ENCODE data around the gene MTR.
A peak's percentile ranks its signal among the peaks of the same experiment; 100 is the strongest.
"Not testable (repeated sequence)": the region's sequence is repeated elsewhere in the genome, so short reads cannot be mapped to it uniquely, and the experiment has no call there.

The MTR gene

DNA sequence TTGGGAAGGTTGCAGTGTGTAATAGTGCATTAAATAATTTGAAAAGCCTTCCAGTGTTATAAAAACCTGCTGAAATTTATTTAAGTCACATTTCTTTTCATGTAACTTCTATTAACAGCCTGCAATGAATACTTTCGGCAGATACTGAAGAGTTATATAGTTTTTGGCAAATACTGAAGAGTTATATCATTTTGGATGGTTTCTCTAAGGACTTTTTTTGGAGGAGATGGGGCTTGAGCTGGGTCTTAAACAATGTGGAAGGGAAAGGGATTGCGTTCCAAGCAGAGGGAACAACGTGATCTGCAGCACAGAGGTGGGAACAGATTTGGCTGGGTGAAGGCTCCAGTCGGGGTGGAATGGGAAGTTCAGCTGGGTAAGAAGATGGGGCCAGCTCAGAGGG is 39.8 kb downstream of the MTR start:
- no peak for DNase-seq (ENCODE audit: low read depth)

DNA sequence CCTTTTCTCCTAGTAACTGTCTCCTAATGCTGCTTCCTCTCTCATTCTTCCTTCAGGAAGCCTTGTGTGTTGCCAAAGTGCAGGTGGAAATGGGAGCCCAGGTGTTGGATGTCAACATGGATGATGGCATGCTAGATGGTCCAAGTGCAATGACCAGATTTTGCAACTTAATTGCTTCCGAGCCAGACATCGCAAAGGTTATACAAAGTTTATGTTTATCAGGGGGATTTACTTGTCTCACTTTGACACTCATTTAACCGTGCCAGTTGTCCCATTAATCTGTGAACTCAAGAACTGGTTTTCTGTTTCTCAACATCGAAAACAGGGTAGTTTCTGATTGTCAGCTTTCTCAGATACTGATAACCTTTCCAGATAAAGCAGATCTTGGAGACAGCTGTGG is 40.4 kb downstream of the MTR start:
- DNase-seq (ENCODE audit: low read depth) = no peak

DNA sequence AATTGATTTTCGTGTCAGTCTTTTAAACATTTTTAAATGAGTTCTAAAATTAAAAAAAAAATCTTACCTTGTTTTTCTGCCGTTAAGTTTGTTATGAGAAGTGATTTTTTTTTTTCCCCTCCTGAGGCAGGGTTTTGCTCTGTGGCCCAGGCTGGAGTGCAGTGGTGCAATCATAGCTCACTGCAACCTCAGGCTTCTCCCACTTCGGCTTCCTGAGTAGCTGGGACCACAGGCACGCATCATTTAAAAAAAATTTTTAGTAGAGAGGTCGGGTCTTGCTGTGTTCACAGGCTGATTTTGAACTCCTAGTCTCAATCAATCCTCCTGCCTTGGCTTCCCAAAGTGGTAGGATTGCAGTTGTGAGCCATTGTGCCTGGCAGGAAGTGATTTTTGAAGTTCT is 41.1 kb downstream of the MTR start:
- no peak for DNase-seq (ENCODE audit: low read depth)

DNA sequence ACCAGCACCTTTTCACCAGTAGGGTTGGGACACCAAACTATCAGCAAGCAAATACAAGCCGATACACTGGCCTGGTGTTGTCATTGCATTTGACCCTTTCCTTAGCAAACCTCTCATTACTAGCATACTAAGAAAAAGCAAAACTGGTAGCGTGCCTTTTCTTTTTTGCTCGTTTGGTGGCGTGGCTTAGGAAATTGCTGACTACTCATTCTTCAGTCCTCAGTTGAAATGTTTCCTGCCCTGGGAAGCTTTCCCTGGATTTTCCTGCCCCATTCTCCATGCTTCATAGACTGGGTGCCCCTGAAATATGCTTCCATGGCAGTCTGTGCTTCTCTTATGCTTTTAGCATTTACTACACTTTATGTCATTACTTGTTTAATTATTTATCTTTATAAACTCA is 42.0 kb downstream of the MTR start:
- no peak for DNase-seq (ENCODE audit: low read depth)

DNA sequence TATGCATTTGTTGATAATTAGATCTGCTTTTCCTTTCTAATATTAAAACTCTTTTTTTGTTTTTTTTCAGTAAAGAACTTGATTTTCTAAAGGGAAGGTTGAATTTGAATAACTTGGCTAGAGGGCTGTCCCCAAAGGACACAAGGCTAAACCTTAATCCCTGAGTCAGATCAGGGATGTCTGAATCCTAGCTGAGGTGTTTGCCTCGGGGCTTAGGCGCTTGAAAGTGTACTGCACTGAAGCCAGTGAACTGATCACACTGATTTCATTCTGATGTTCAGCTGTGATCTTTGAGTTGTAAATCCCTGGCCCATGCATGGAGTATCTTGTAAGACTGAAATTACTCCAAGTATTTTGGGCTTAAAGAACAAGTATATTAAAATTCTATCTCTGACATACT is 42.8 kb downstream of the MTR start:
- DNase-seq (ENCODE audit: low read depth) = no peak

DNA sequence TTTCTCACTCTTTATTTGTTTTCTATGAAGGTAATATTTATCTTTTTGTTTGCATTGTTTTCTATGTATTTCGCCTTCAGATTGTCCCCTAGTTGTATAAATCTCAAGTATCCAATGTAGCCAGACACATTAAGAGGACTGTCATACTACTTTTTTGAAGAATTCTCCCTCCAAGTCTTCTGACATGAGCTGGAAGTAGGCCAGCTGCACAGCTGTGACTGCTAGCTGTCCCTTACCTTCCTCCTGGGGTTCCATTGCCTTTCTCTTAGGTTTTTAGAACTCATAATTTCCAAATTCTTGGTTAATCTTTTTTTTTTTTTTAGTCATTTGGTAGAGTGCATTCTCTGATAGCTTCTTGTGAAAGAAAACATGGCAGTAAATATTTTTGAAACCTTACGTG is 46.2 kb downstream of the MTR start:
- no peak for DNase-seq (ENCODE audit: low read depth)

DNA sequence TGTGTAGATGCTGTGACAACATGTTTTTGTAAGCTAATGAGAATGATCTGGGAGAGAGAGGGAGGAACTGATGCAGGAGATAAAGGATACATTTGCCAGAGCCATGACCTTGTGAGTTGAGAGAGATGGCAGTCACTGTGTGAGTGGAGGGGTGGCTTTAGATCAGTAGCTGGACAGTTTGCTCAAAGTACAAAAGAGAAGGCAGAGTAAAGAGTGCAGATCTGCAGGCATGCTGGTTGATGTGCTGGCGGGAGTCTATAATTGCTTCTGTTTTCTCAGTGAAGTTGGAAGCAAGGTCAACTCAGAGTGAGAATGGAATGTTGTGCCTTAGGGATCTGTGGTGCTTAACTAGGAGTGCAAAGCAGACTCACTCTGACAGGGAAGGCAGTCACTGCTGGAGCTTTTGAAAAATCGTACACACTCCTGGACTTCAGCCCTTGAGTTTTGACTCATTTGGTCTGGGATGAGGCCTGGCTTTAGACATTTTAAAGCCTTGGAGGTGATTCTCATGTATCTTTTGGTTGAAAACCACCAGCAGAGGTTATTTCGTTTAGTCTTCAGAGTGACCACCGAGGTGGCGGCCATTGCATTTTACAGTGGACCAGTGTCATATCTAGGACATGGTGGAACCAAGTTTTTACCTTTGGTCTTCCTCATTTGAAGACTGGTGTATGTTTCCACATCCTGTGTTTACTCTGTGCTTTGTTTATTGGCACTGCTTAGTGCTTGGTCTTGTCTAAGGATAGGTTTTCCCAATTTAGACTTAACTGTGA is 49.6 kb downstream of the MTR start:
- DNase-seq (ENCODE audit: low read depth) = peak; percentile 71

DNA sequence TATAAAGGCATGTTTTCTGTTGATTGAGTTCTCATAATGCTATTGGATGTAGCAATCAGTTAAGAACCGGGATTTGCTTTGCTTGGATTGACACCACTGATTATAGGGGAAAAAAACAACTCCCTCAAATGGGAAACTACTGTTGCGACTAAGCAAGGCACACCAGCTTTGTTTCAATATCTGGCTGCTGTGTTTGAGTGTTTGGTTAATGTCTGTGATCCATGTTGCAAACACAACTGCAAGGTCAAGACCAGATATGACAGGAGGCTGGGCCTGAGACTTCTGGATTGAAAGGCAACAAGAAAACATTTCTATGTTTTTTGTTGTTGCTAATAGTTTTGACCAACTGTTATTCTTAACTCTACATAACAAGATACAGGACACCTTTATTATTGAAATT is 50.7 kb downstream of the MTR start:
- no peak for DNase-seq (ENCODE audit: low read depth)

DNA sequence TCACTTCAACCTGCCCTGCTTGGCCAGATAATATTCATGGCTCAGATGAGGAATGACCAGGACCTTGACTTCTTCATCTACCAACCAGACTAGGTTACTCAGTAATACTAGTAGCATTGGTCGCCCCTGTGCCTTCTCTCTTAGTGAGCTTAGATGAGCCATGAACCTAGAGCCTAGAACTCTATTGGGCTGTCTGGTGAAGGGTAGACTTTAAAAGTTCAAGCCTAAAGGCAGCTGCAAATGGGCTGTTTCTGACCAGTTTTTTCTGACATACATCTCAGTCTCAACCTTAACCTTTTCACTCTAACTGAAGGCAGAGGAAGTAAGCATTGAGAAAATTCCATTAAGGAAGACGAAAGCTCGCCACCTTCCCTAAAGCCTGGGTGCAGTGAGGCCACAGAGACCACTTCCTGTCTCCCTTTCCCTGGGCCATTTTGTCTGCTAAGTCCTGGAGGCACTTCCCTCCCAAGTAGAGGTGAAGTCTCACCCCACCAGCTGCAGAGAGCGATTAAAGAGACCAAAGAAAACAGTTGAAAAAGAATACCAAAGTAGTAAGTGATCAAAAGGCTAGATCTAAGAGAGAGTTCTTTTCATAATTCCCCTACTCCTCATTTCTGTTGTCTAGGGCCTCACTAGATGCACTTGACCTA is 53.3 kb downstream of the MTR start:
- DNase-seq (ENCODE audit: low read depth) = no peak

DNA sequence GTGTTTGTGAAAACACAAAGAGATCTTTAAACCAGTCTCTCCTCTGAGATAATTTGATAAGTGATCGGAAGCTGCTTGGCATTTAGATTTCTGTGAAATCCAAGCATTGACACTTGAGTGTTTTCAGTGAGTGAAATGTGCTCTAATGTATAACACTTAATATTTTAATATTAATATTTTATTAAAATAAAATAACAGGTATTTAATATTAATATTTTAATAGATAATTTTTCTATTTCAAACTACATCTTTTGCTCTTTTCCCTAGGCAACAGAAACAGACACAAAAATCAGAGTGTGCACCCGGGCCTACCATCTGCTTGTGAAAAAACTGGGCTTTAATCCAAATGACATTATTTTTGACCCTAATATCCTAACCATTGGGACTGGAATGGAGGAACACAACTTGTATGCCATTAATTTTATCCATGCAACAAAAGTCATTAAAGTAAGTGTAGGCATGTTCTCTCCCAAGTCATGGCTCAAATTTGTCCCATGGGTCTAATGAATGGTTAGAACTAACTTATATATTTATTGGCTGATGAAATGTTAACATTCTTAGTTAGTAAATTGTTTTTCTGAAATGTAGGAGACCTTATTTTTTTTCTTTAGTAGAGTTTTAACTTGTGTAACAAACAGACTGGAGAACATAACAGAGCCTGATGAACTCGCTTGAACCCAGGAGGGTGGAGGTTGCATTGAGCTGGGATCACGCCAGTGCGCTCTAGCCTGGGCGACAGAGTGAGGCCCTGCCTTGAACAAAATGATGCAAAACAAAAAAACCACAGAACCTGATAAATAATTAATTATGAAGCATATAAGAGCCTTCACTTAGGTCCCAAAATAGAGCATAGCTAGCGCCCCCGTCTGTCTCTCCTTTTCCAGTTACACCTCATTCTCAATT is 55.2 kb downstream of the MTR start:
- no peak for DNase-seq (ENCODE audit: low read depth)

DNA sequence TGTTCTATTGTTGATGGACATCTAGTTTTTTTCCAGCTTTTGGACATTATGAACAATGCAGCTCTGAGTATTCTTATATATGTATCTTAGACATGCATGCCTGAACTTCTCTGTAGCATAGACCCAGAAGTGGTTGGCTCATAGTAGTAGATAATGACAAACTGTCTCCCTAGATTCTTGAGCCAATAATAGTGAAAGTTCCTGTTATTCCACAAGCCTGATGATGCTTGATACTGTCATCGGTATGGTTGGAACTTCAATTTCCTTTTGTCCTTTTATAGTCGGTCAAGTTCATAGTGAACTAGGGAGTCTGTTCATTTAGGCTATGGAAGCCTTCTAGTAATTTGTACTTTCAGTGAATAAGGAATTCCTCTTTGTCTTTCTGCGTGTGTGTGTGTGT is 56.8 kb downstream of the MTR start:
- DNase-seq (ENCODE audit: low read depth) = no peak

DNA sequence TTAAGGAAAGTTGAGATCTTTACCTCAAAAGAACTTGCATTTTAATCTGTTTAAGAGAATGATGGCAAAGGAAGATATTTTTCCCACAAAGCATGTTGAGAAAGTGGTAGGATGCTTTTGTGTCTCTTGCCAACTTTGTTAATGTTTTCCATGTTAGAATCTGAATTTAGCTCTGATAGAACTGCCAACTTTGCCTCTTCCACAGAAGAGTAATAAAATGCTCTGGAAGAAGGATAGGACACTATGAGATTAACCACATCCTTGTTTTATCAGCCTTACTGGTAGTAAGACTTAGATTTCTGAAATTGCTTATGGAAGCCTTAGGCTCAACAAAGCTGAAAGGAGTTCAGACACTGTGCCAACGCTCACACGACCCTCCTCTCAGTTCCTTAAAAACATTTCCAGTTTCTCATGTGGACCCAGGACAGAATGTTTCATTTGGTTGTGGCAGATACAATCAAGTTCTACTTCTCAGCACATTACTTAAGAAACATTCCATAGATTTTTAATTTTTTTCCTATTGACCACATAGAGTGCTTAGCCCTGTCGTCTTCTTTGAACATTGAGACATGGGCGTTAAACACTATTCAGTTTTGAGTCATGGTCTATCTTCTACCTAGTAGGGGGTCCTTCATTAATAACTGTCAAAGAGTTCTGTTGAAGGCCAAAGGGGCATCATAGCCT is 59.0 kb downstream of the MTR start:
- DNase-seq (ENCODE audit: low read depth) = peak; percentile 67

DNA sequence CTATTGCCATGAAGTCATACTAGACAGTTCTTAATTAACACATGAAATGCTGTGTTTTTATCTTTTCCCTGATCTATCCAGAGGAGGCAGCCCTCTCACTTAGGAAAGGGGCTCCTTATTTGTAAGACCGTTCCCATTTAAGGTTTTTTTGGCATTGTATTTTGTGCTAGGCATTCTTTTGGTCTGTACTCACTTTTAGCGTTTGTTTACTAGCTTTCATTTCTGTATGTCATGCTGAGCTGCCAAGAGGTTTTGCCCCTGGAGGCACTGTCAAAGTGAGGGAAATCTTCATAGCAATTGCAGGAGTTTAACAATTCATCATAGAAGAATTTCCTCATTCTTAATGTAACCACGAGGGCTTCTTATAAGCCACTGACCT is 59.5 kb downstream of the MTR start:
- DNase-seq (ENCODE audit: low read depth) = peak; percentile 75

DNA sequence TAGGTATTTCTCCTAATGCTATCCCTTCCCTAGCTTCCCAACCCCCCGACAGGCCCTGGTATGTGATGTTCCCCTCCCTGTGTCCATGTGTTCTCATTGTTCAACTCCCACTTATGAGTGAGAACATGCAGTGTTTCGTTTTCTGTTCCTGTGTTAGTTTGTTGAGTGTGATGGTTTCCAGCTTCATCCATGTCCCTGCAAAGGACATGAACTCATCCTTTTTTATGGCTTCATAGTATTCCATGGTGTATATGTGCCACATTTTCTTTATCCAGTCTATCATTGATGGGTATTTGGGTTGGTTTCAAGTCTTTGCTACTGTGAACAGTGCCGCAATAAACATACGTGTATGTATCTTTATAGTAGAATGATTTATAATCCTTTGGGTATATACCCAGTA is 61.6 kb downstream of the MTR start:
- DNase-seq (ENCODE audit: low read depth) = not testable (repeated sequence)

DNA sequence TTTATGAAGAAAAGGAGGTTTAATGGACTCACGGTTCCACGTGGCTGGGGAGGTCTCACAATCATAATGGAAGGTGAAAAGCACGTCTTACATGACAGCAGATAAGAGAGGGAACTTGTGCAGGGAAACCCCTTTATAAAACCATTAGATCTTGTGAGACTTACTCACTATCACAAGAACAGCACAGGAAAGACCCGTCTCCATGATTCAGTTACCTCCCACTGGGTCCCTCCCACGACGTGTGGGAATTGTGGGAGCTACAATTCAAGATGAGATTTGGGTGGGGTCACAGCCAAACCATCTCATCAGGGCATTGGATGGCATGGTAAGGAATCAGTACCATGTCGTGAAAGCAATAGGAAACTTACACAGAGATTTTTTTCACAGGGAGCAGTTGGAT is 63.1 kb downstream of the MTR start:
- no peak for DNase-seq (ENCODE audit: low read depth)

DNA sequence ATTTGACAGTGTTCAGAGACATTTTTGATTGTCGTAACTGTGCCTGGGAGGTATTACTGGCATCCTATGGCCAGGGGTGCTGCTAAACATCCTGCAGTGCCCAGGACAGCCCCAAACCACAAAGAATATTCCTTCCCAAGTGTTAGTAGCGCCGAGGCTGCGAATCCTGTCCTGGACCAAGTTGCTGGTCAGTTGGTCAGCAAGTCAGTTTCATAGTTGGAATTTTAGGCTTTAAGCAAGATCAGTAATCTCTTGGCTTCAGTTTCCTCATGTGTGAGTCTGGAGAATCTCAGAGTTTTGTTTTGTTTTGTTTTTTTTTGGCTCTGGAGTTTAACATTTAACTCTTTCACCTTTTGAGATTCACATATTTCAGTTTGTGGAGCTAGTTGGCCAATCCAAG is 65.0 kb downstream of the MTR start:
- no peak for DNase-seq (ENCODE audit: low read depth)

DNA sequence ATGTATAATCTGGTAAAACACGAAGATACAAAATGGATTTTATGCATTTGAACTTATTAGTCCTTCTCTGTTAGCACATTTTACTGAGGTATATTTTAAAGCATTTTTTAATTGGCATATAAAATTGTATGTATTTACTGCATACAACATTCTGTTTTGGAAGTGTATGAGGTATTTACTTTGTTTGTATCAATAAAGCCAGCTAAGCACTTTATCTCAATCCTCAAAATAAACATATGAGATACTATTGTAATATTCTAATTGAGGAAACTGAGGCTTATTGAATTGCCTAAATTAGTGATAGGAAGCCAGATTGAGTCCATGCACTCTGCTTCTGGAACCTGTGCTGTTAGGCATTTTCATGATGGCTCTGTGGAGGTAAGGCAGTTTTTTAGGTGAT is 65.6 kb downstream of the MTR start:
- DNase-seq (ENCODE audit: low read depth) = no peak

DNA sequence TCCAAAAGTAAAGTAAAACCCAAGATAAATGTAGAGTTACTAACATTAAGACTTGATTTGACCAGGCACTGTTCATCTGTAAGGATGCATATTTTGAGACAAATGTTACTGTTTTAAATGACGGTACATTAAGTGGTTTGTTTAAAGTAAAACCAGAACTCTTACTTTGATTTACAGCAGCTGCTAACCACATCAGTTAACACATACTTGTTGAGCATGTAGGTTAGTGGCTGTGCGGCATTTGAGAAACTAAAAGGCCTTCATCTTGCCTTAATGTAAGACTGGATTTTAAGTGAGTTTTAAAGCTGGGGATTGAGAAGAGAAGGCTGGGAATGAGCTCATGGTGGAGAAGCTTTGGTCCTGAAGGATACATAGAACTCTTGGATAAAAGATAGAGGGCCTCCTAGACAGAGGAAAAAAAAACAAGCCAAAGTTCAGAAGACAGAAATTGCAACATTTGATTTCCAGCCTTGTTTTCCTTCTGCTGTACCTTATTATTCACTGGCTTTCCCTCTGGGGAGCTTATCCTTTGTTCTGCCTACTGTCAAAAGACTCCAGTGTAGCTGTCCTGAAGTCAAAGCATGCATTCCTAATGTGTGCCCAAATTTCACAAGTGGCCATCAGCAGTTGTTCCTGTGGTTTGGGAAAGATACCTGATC is 66.6 kb downstream of the MTR start:
- DNase-seq (ENCODE audit: low read depth) = peak; percentile 34

DNA sequence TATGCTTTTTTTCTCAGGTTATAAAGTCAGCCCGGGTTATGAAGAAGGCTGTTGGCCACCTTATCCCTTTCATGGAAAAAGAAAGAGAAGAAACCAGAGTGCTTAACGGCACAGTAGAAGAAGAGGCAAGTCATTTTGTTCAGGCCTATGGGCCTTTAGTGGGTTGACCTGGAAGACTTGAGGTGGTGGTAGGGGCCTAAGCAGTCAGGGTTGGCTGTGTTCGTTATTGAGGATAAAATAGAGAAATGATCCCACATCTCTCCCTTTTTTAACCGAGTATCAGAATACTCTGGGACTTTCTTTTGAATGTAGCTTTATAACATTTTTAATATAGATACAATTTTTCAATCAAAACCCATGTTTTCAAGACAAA is 67.1 kb downstream of the MTR start:
- no peak for DNase-seq (ENCODE audit: low read depth)

DNA sequence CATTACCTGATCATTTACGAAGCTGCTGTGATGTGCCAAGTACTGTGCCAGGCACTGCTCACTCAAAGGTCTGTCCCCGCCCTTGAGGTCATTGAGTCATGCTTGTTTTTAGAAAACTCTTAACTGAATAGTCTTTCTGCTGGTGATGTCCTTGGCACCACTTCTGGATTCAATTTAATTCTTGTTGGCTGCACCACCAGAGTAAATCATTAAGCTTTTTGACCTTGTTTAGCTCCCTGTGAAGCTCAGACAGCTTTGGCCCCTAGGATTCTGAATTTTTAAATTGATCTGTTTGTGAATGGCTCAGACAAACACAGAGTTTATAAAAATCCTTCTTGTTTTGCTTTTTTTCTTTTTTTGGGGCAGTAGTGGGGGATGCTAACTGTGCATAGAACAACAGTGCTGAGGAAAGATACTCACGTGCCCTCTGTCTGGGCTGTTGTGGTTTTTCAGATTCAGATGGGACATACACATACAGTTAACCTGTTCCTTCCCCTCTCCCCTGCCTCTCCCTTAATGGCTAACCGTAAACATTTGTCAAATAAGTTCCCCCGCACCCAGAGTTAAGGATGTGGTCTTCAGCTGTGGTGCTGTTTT is 67.6 kb downstream of the MTR start:
- DNase-seq (ENCODE audit: low read depth) = peak; percentile 24

DNA sequence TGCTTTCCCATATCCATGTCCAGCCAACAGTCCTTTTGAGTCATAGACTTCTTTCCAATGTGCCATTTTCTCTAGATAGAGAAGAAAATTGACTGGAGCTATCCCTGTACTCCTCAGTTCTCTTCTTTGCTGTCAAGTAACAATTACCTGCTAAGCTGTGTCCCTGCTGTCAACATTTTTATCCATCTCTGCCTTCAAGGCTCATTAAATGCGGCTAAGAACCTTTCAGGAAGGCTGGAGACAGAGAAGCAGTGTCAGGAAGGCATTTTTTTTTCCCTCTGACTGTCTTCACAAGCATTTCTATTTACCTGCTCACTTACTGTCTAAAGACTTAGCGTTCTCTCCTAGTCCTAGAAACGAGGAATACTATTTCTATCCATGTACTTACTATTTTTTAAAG is 69.1 kb downstream of the MTR start:
- no peak for DNase-seq (ENCODE audit: low read depth)
